Measurements from ENCODE around the gene FKBP10. TPM values are rescaled to one million over a fixed set of nuclear protein-coding genes. Genes with fewer than 3 reads are reported as not detected.

Gene FKBP10
- total RNA-seq, 1 experiment from 2014 or later: 131 TPM

Other genes with a start within 250 kb of the FKBP10 start
- not detected in 2 replicates for gene KRT9, start 240.9 kb upstream of the FKBP10 start, total RNA-seq (2014; rRNA removed; shearing (Covaris generic))
- gene KRT14, start 226.1 kb upstream of the FKBP10 start, total RNA-seq (2014; rRNA removed; shearing (Covaris generic)): not detected in 2 replicates
- gene KRT16, start 200.2 kb upstream of the FKBP10 start, total RNA-seq (2014; rRNA removed; shearing (Covaris generic)): 0.50 and 2.2 TPM in 2 replicates
- 0.29 TPM in 1 of 2 replicates, not detected in the other for gene KRT17, start 188.4 kb upstream of the FKBP10 start, total RNA-seq (2014; rRNA removed; shearing (Covaris generic))
- 58.0 and 74.2 TPM in 2 replicates for gene EIF1, start 124.1 kb upstream of the FKBP10 start, total RNA-seq (2014; rRNA removed; shearing (Covaris generic))
- gene GAST, start 100.7 kb upstream of the FKBP10 start, total RNA-seq (2014; rRNA removed; shearing (Covaris generic)): not detected in 2 replicates
- 0.14 and 0.43 TPM in 2 replicates for gene HAP1, start 78.4 kb upstream of the FKBP10 start, total RNA-seq (2014; rRNA removed; shearing (Covaris generic))
- gene JUP, start 26.3 kb upstream of the FKBP10 start, total RNA-seq (2014; rRNA removed; shearing (Covaris generic)): 64.6 and 78.6 TPM in 2 replicates
- 66.5 and 71.6 TPM in 2 replicates for gene P3H4, start 1.1 kb upstream of the FKBP10 start, total RNA-seq (2014; rRNA removed; shearing (Covaris generic))
- 101 TPM in 2 replicates for gene NT5C3B, start 23.2 kb downstream of the FKBP10 start, total RNA-seq (2014; rRNA removed; shearing (Covaris generic))
- not detected in 2 replicates for gene KLHL10, start 24.8 kb downstream of the FKBP10 start, total RNA-seq (2014; rRNA removed; shearing (Covaris generic))
- 31.5 and 34.8 TPM in 2 replicates for gene KLHL11, start 52.4 kb downstream of the FKBP10 start, total RNA-seq (2014; rRNA removed; shearing (Covaris generic))
- 212 and 231 TPM in 2 replicates for gene ACLY, start 105.9 kb downstream of the FKBP10 start, total RNA-seq (2014; rRNA removed; shearing (Covaris generic))
- 1.8 and 2.2 TPM in 2 replicates for gene ODAD4, start 117.6 kb downstream of the FKBP10 start, total RNA-seq (2014; rRNA removed; shearing (Covaris generic))
- 110 and 127 TPM in 2 replicates for gene CNP, start 153.8 kb downstream of the FKBP10 start, total RNA-seq (2014; rRNA removed; shearing (Covaris generic))
- gene DNAJC7, start 204.4 kb downstream of the FKBP10 start, total RNA-seq (2014; rRNA removed; shearing (Covaris generic)): 118 and 132 TPM in 2 replicates
- 48.6 and 51.8 TPM in 2 replicates for gene NKIRAS2, start 207.1 kb downstream of the FKBP10 start, total RNA-seq (2014; rRNA removed; shearing (Covaris generic))
- not detected in 2 replicates for gene C17orf113, start 237.6 kb downstream of the FKBP10 start, total RNA-seq (2014; rRNA removed; shearing (Covaris generic))